H1 (cell line): Measurements from ENCODE around the gene DPF3. TPM values are rescaled to one million over a fixed set of nuclear protein-coding genes. Genes with fewer than 3 reads are reported as not detected.

Experiments
- CTCF ChIA-PET: fragments of 300-600 bp; sonication (Branson Sonifier 250); formaldehyde crosslinking; loops from one replicate; lab custom pipeline; 2021; ENCODE audit not compliant: partially characterized antibody; lab: Charles Lee
- POLR2A ChIA-PET: fragments of 300-600 bp; sonication (Branson Sonifier 250); formaldehyde crosslinking; loops from one replicate; lab custom pipeline; 2021; ENCODE audit warnings: inconsistent platforms; ENCODE audit not compliant: partially characterized antibody; lab: Charles Lee
- DNase-seq, 2 experiments: peaks; one replicate each; pipeline versions ENCODE4 v3.0.0 to v3.0.0-alpha.2; 2010 to 2022; ENCODE audit warnings: low spot score in 2 of 2, low read depth in 1 of 2, mixed read lengths in 1 of 2
- FAIRE-seq: peaks from 2 replicates; lab custom pipeline; 2011; peaks lifted over from hg19 to GRCh38; lab: Jason Lieb, UNC
- H2AFZ ChIP-seq: 2 replicates; pipeline ENCODE4 v1.8.1; 2012; ENCODE audit warnings: low read length, inconsistent platforms
- H2AK5ac ChIP-seq: 2 replicates; pipeline ENCODE4 v1.6.1; 2013; ENCODE audit warnings: low read depth, low read length
- H2BK120ac ChIP-seq: replicated peaks from 2 replicates; pipeline ENCODE3; 2013; ENCODE audit warnings: low read depth, low read length, inconsistent platforms
- H2BK12ac ChIP-seq: 2 replicates; pipeline ENCODE4 v1.6.1; 2013; ENCODE audit warnings: low read depth, low read length
- H2BK15ac ChIP-seq: 2 replicates; pipeline ENCODE4 v1.6.1; 2013; ENCODE audit warnings: low read length
- H2BK20ac ChIP-seq: 2 replicates; pipeline ENCODE4 v1.6.1; 2013; ENCODE audit warnings: low read length
- H2BK5ac ChIP-seq: 2 replicates; pipeline ENCODE4 v1.6.1; 2013; ENCODE audit warnings: low read depth, low read length
- H3K14ac ChIP-seq: 2 replicates; pipeline ENCODE4 v1.6.1; 2013; ENCODE audit warnings: inconsistent platforms; ENCODE audit not compliant: insufficient read length
- H3K18ac ChIP-seq: 2 replicates; pipeline ENCODE4 v1.6.1; 2013; ENCODE audit warnings: low read length; ENCODE audit errors: extremely low read depth
- H3K23ac ChIP-seq: 2 replicates; pipeline ENCODE4 v1.6.1; 2013; ENCODE audit warnings: inconsistent platforms; ENCODE audit not compliant: insufficient read length
- H3K23me2 ChIP-seq: 2 replicates; pipeline ENCODE4 v1.6.1; 2013; ENCODE audit warnings: low read depth, low read length
- H3K27ac ChIP-seq: 2 replicates; pipeline ENCODE4 v1.6.1; 2011; ENCODE audit warnings: low read depth, low read length, inconsistent platforms
- H3K27me3 ChIP-seq, 4 experiments: replicated peaks in 1 of 4; 1 replicate in 1 of 4; 2 replicates in 3 of 4; pipeline versions ENCODE4 v1.6.1 to v1.8.1; 2011 to 2013; ENCODE audit warnings: low read length in 3 of 4, mild to moderate bottlenecking in 3 of 4, inconsistent platforms in 2 of 4, mixed read lengths in 2 of 4, moderate library complexity in 1 of 4; ENCODE audit not compliant: control insufficient read depth in 3 of 4, insufficient read depth in 3 of 4; ENCODE audit errors: extremely low read depth in 1 of 4
- H3K36me3 ChIP-seq, 4 experiments: 2 replicates each; pipeline versions ENCODE4 v1.6.1 to v1.8.1; 2011 to 2013; ENCODE audit warnings: mild to moderate bottlenecking in 4 of 4, low read length in 3 of 4, moderate library complexity in 2 of 4, control low read depth in 1 of 4, inconsistent platforms in 1 of 4; ENCODE audit not compliant: insufficient read depth in 4 of 4, control insufficient read depth in 2 of 4
- H3K4ac ChIP-seq: replicated peaks from 2 replicates; pipeline ENCODE3; 2013; ENCODE audit warnings: low read length, low read depth, mixed read lengths, inconsistent platforms; ENCODE audit not compliant: insufficient read length
- H3K4me1 ChIP-seq, 4 experiments: replicated peaks in 1 of 4; 1 replicate in 1 of 4; 2 replicates in 3 of 4; pipeline versions ENCODE4 v1.6.1 to v1.8.1; 2011 to 2013; ENCODE audit warnings: low read length in 3 of 4, inconsistent platforms in 2 of 4, mixed read lengths in 1 of 4; ENCODE audit not compliant: insufficient read depth in 4 of 4, control insufficient read depth in 3 of 4
- H3K4me2 ChIP-seq, 2 experiments: 2 replicates each; pipeline versions ENCODE4 v1.6.1 to v1.8.1; 2011 to 2013; ENCODE audit warnings: low read depth in 2 of 2, low read length in 2 of 2, control low read depth in 1 of 2, inconsistent platforms in 1 of 2, mild to moderate bottlenecking in 1 of 2; ENCODE audit not compliant: insufficient read depth in 1 of 2
- H3K4me3 ChIP-seq, 4 experiments: fragments of 200-600, 300-600 bp in 1 of 4; sonication (generic), shearing (Covaris generic), sonication (Bioruptor Twin) in 1 of 4; 2 replicates each; pipeline versions ENCODE4 v1.5.1 to v1.8.1; 2011 to 2016; ENCODE audit warnings: low read length in 4 of 4, low read depth in 3 of 4, control low read depth in 2 of 4, inconsistent platforms in 2 of 4, mild to moderate bottlenecking in 2 of 4, mixed read lengths in 1 of 4, moderate library complexity in 1 of 4; ENCODE audit not compliant: insufficient read depth in 2 of 4; ENCODE audit errors: extremely low read depth in 1 of 4
- H3K56ac ChIP-seq: replicated peaks from 2 replicates; pipeline ENCODE3; 2013; ENCODE audit warnings: low read depth, mild to moderate bottlenecking, mixed read lengths, low read length, inconsistent platforms; ENCODE audit not compliant: insufficient read length
- H3K79me1 ChIP-seq: 2 replicates; pipeline ENCODE4 v1.6.1; 2013; ENCODE audit warnings: low read depth, low read length, control low read depth
- H3K79me2 ChIP-seq, 2 experiments: 2 replicates each; pipeline versions ENCODE4 v1.6.1 to v1.8.1; 2012 to 2013; ENCODE audit warnings: low read length in 2 of 2, mild to moderate bottlenecking in 2 of 2, inconsistent platforms in 1 of 2; ENCODE audit not compliant: insufficient read depth in 2 of 2, control insufficient read depth in 1 of 2
- H3K9ac ChIP-seq, 4 experiments: replicated peaks in 1 of 4; 1 replicate in 1 of 4; 2 replicates in 3 of 4; pipeline versions ENCODE4 v1.6.1 to v1.8.1; 2011 to 2013; ENCODE audit warnings: low read depth in 3 of 4, low read length in 3 of 4, control low read depth in 2 of 4, mild to moderate bottlenecking in 2 of 4, moderate library complexity in 2 of 4, inconsistent platforms in 1 of 4; ENCODE audit errors: extremely low read depth in 1 of 4
- H3K9me3 ChIP-seq, 2 experiments: 2 replicates each; pipeline versions ENCODE4 v1.6.1 to v1.8.1; 2012 to 2013; ENCODE audit warnings: mild to moderate bottlenecking in 2 of 2, moderate library complexity in 2 of 2, control low read depth in 1 of 2, inconsistent platforms in 1 of 2, low read depth in 1 of 2, low read length in 1 of 2, mixed read lengths in 1 of 2; ENCODE audit not compliant: insufficient read depth in 2 of 2
- H4K20me1 ChIP-seq, 2 experiments: replicated peaks in 1 of 2; 2 replicates each; pipeline versions ENCODE3 to v1.8.1; 2011 to 2013; ENCODE audit warnings: inconsistent platforms in 2 of 2, low read length in 2 of 2, mild to moderate bottlenecking in 1 of 2; ENCODE audit not compliant: insufficient read depth in 2 of 2, control insufficient read depth in 1 of 2
- H4K5ac ChIP-seq: 2 replicates; pipeline ENCODE4 v1.6.1; 2013; ENCODE audit warnings: low read length, low read depth, mixed read lengths, inconsistent platforms; ENCODE audit not compliant: insufficient read length
- H4K8ac ChIP-seq: 2 replicates; pipeline ENCODE4 v1.8.0; 2013; ENCODE audit warnings: mild to moderate bottlenecking, moderate library complexity, low read length, inconsistent platforms; ENCODE audit not compliant: insufficient read depth; ENCODE audit errors: extremely low read depth
- H4K91ac ChIP-seq: replicated peaks from 2 replicates; pipeline ENCODE3; 2013; ENCODE audit warnings: low read length, mixed read lengths, inconsistent platforms; ENCODE audit not compliant: insufficient read length
- ATF2 ChIP-seq: IDR thresholded peaks from 2 replicates; pipeline ENCODE4 v1.6.1; 2012; ENCODE audit warnings: low read length, inconsistent platforms
- BACH1 ChIP-seq: IDR thresholded peaks from 2 replicates; pipeline ENCODE4 v1.6.1; 2012; ENCODE audit warnings: low read length, improper control_type of control experiment
- CTCF ChIP-seq, 3 experiments: IDR thresholded peaks; 1 replicate in 2 of 3; 2 replicates in 1 of 3; pipeline versions ENCODE4 v1.5.1 to v1.6.1; 2011; ENCODE audit warnings: low read length in 3 of 3, mild to moderate bottlenecking in 3 of 3, inconsistent platforms in 2 of 3, low read depth in 1 of 3, moderate library complexity in 1 of 3; ENCODE audit not compliant: insufficient read depth in 1 of 3; ENCODE audit errors: control extremely low read depth in 1 of 3
- EZH2 ChIP-seq: fragments of 200-600 bp; sonication (generic); IDR thresholded peaks from 2 replicates; pipeline ENCODE4 v1.7.1; 2012; ENCODE audit warnings: low read depth, mild to moderate bottlenecking, moderate library complexity, low read length, inconsistent platforms; ENCODE audit not compliant: severe bottlenecking
- JUND ChIP-seq: IDR thresholded peaks from 2 replicates; pipeline ENCODE4 v1.6.1; 2011; ENCODE audit warnings: mild to moderate bottlenecking, improper control_type of control experiment, low read length
- MAX ChIP-seq: IDR thresholded peaks from 2 replicates; pipeline ENCODE4 v1.6.1; 2012; ENCODE audit warnings: inconsistent platforms
- RNF2 ChIP-seq: fragments of 200-900, 300-1000 bp; sonication (generic); IDR thresholded peaks from 2 replicates; pipeline ENCODE4 v1.7.1; 2016; ENCODE audit warnings: borderline replicate concordance, low read depth, mild to moderate bottlenecking, antibody characterized with exemption, low read length; ENCODE audit not compliant: poor library complexity, severe bottlenecking; ENCODE audit errors: missing control alignments
- SIX5 ChIP-seq: IDR thresholded peaks from 2 replicates; pipeline ENCODE4 v1.6.1; 2011; ENCODE audit warnings: mild to moderate bottlenecking, low read depth, low read length
- TAF7 ChIP-seq: optimal IDR thresholded peaks from 2 replicates; pipeline ENCODE3; 2011; ENCODE audit warnings: low read depth, mild to moderate bottlenecking, inconsistent platforms, low read length, moderate library complexity, borderline replicate concordance
- WGBS, 2 experiments: shearing (Covaris generic) in 1 of 2; methylation state at CpG; one replicate each; pipeline versions ENCODE4 v1.1.6 to v1.1.7; 2013 to 2015; ENCODE audit warnings: low lambda C conversion rate in 2 of 2, mixed read lengths in 2 of 2, inconsistent platforms in 1 of 2, low coverage in 1 of 2, missing lambda C conversion rate in 1 of 2; ENCODE audit not compliant: insufficient replicate concordance in 2 of 2, insufficient coverage in 1 of 2, insufficient read length in 1 of 2; ENCODE audit errors: extremely low coverage in 1 of 2, missing lambda C conversion rate in 1 of 2; 5-methylcytosine and 5-hydroxymethylcytosine counted together
- polyA plus RNA-seq, 7 experiments: library from polyadenylated mRNA; depleted of rRNA in 3 of 7; stranded (reverse) in 5 of 7; unstranded in 2 of 7; fragments of >200 nt in 5 of 7; fragments of 200-250 nt in 2 of 7; gene quantifications; 1 replicate in 5 of 7; 2 replicates in 1 of 7; 4 replicates in 1 of 7; pipeline versions ENCODE4 v1.2.1 to v1.2.3, GENCODE V29; 2011 to 2013; ENCODE audit warnings: missing spikeins in 2 of 7, mixed read lengths in 2 of 7
- total RNA-seq: library from RNA; stranded (reverse); fragmentation: NEBNext Ultra II Directional; extraction: Animal tissue kit (Norgen Biotek cat#: 25700); gene quantifications from 2 replicates; pipeline ENCODE4 v1.2.1, GENCODE V29; 2021

The DPF3 gene
- total and polyA plus RNA-seq, 2 of the 8 experiments (the other 6 are each of a cell fraction or from before 2014, with no cell fraction given): 0.19 TPM; not detected in 1

GRCh38 chr14:72604133-72604532 lies 289.8 kb downstream of the DPF3 start:
- H4K5ac ChIP-seq: no peak overlapping the region
- TF ChIP-seq ATF2 (no peak), SIX5 (no peak), RNF2 (no peak), BACH1 (no peak), JUND (no peak), TAF7 (no peak), MAX (no peak), CTCF (IDR thresholded peaks at IDR 0.05; ENCODE audit: control extremely low read depth in 1 of 3, insufficient read depth in 1 of 3, low read depth in 1 of 3, low read length in 3 of 3) (no peak), EZH2 (no peak)

More at GRCh38 chr14:72604133-72604532, 289.8 kb downstream of the DPF3 start:
- no peak overlapping the region for H2BK120ac ChIP-seq
- no peaks in the 10 kb centered on the region for H3K79me2 ChIP-seq
- POLR2A ChIA-PET: no interaction called here
- H3K36me3 ChIP-seq: no peaks in the 10 kb centered on the region
- no peak overlapping the region for H4K8ac ChIP-seq
- H3K14ac ChIP-seq: no peak overlapping the region
- no peaks in the 10 kb centered on the region for H3K9me3 ChIP-seq
- no peak overlapping the region for H3K56ac ChIP-seq
- no peak overlapping the region for H2BK5ac ChIP-seq
- no peak overlapping the region for H2BK20ac ChIP-seq
- DNase-seq: no peak
- no peak overlapping the region for H3K4me2 ChIP-seq
- no peak overlapping the region for H3K4ac ChIP-seq
- H3K27ac ChIP-seq: no peak overlapping the region
- H4K20me1 ChIP-seq: no peaks in the 10 kb centered on the region
- CTCF ChIA-PET: no interaction called here
- H3K18ac ChIP-seq: no peak overlapping the region
- no peak overlapping the region for H4K91ac ChIP-seq
- no peak overlapping the region for H2BK15ac ChIP-seq
- peaks cover 2 to 11% (median 8%) of the 10 kb centered on the region in 4 experiments for H3K4me1 ChIP-seq
- no peak overlapping the region for H2BK12ac ChIP-seq
- H2AK5ac ChIP-seq: no peak overlapping the region
- H3K9ac ChIP-seq: no peak overlapping the region
- H3K23me2 ChIP-seq: no peaks in the 10 kb centered on the region
- 91% methylated on average over 3 of the region's 3 CpGs; no CpG with 5 or more reads in 1 of the 2 experiments for WGBS, 2 experiments
- no peaks in the 10 kb centered on the region for H3K27me3 ChIP-seq
- H3K4me3 ChIP-seq: no peak overlapping the region
- no peaks in the 10 kb centered on the region for H3K79me1 ChIP-seq
- H2AFZ ChIP-seq: no peak overlapping the region
- no peak overlapping the region for H3K23ac ChIP-seq
- no peak for FAIRE-seq
